HG03439 (cell line): ENCODE results near the gene NLRP3.
"Not testable (repeated sequence)": the region's sequence is repeated elsewhere in the genome, so short reads cannot be mapped to it uniquely, and the experiment has no call there.

Experiments
- ATAC-seq: cut with Tn5 transposase; IDR thresholded peaks from one replicate; pipeline ENCODE4 v1.9.1; 2021; ENCODE audit warnings: mild to moderate bottlenecking, moderate library complexity; ENCODE audit not compliant: unreplicated experiment

The NLRP3 gene

DNA sequence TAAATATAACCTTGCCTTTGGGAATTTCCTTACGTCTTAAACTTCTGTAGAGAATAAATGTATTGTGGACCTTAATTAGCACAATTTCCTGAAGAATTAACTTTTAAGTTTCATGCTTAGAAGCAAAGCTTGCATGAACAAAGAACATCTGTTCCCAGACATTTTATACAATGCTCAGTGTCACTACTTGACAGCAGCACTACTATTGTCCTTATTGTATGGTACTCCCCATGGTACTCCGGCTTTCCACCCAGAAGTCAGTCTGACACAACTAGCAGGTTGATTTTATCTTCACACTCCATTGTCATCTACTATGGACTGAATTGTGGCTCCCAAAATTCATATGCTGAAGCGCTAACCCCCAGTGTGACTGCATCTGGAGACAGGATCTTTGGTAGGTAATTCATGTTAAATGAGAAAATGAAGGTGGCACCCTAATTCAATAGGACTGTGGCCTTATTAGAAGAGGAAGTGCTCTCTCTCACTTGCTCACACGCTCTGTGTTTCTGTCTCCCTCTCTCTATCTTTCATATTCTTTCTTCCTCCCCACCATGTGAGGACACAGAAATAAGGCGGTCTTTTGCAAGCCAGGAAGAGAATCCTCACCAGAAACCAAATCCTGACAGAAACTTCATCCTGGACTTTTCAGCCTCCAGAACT lies 52.6 kb downstream of the NLRP3 start:
- no peak for ATAC-seq

- no peak for ATAC-seq
These were observed 53.2 kb downstream of the NLRP3 start for GRCh38 chr1:247469141-247469535.

DNA sequence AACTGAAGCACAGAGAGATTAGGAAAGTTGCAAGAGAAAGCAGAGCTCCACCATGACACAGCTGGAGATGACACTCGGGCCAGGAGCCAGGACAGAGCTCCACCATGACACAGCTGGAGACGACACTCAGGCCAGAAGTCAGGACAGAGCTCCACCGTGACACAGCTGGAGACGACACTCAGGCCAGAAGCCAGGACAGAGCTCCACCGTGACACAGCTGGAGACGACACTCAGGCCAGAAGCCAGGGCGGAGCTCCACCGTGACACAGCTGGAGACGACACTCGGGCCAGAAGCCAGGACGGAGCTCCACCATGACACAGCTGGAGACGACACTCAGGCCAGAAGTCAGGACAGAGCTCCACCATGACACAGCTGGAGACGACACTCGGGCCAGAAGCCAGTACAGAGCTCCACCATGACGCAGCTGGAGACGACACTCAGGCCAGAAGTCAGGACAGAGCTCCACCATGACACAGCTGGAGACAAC lies 55.0 kb downstream of the NLRP3 start:
- ATAC-seq = not testable (repeated sequence)

GRCh38 chr1:247471445-247472016 lies 55.6 kb downstream of the NLRP3 start:
- ATAC-seq = no peak

DNA sequence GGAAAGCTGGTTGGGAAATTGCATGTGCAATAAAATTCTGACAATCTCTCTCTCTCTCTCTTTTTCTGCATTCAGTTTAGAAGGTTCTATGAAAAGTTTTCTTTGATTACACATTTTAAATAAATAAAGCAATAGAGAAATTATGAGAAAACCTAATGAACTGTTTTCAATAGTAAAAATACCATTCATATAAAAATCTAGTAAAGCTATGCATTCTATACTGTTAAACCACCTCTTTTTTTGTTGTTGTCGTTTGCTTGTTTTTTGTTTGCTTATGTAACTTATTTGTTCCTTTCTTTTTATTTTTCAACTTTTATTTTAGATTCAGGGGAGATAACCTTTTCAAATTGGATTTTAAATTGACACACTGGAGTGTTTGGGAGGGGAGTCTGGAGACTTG lies 56.1 kb downstream of the NLRP3 start:
- no peak for ATAC-seq

GRCh38 chr1:247474367-247474766 lies 58.4 kb downstream of the NLRP3 start:
- no peak for ATAC-seq

DNA sequence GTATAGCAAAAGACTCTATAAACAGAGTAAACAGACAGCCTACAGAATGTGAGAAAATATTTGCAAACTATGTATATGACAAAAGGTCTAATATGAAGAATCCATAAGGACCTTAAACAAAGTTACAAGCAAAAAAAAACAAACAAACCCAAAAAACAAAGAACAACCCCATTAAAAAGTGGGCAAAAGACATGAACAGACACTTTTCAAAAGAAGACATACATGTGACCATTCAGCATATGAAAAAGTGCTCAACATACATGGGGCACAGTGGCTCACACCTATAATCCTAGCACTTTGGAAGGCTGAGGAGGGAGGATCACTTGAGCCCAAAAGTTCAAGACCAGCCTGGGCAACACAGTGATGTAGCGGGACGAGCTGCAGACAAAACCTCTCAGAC lies 59.8 kb downstream of the NLRP3 start:
- no peak for ATAC-seq

DNA sequence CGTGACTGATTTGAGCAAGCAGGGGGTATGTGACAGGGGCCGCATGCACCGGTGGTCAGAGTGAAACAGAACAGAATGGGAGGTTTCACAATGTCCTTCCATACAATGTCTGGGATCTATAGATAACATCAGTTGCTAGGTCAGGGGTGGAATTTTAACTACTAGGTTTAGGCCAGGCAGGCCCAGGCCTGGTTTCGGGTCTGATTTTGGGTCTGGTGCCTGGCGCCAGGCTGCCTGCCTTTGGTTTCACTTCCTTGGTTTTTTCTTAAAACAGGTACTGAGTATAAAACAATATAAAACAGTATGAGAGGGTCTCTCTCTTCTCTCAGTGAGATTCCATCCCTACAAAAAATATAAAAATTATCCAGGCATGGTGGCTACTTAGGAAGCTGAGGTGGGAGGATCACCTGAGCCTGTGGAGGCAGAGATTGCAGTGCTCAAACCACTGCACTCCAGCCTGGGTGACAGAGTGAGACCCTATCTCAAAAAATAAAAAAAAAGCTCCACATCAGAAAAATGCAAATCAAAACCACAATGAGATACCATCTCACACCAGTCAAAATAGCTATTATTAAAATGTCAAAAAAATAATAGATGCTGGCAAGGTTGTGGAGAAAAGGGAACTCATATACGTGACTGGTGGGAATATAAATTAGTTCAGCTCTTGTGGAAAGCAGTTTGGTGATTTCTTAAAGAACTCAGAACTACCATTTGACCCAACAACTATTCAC lies 60.5 kb downstream of the NLRP3 start:
- ATAC-seq = peak; percentile 51

- no peak for ATAC-seq
These were observed 66.8 kb downstream of the NLRP3 start for GRCh38 chr1:247482747-247483146.

GRCh38 chr1:247487057-247487456 lies 71.1 kb downstream of the NLRP3 start:
- ATAC-seq = peak; percentile 58

DNA sequence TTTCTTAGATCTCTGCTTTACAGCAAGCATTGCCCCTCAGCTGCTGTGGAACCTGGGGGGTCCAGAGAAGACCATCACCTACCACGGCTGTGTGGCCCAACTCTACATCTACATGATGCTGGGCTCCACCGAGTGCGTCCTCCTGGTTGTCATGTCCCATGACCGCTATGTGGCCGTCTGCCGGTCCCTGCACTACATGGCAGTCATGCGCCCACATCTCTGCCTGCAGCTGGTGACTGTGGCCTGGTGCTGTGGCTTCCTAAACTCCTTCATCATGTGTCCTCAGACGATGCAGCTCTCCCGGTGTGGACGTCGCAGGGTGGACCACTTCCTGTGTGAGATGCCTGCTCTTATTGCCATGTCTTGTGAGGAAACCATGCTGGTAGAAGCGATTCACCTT lies 75.4 kb downstream of the NLRP3 start:
- ATAC-seq = no peak

- no peak for ATAC-seq
These were observed 77.1 kb downstream of the NLRP3 start for GRCh38 chr1:247493106-247493505.

DNA sequence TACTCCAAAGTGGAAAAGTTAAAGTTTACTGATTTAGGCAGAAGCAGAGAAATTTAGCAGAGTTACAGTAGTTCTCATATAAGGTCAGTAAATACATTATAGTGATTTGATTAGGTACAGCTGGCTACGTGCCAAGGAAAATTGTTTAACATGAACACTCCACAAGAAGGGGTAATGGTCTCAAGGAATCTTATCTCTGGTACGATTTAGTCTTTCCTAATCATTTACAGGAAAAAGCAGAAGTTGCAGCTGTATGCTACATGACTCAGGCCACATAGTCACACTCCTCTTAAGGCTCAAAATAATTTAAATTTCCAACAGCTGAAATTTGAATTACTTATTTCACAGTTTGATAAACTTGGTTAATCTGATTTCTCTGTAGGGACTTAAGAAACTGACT lies 78.8 kb downstream of the NLRP3 start:
- no peak for ATAC-seq

DNA sequence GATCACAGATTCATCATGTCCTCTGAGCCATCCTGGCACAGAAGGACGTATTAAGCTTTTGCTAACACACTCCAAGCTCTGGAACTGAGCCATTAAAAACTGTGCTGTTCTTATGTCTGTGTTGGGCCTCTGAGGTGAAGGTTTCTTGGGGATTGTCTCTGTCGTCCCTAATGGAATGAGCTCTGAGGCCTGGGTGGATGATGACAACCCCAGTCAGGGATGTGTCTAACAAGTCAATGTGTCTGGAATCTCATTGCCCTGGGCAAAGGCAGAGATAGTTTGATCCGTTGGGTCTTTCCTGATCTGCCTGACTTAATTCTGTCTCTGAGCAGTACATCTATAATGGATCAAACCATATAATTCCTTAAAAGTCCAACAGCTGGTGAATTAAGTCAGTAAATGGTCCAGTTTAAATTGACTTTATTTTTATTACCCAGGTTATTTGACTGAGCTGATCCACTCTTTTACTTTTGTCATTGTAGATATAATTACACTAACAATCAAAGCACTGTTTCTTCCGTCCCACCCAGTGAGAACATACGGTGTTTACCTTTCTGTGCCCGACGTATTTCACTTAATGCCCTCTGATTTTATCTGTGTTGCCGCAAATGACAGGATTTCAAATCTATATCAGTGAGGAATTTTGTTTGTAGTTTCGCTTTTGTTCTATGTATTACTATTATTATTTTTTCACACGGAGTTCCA lies 80.8 kb downstream of the NLRP3 start:
- ATAC-seq = no peak
